Fibroblast of pulmonary artery (primary cell): ENCODE measurements around the gene PHLDA3.

Experiments
- DNase-seq: peaks from one replicate; pipeline ENCODE4 v3.0.0-alpha.2; 2010; ENCODE audit warnings: low read depth
- H3K4me3 ChIP-seq: replicated peaks from 2 replicates; pipeline ENCODE4 v1.5.1; 2011; ENCODE audit warnings: low read depth, mild to moderate bottlenecking, control low read depth, low read length, moderate library complexity
- TF ChIP-seq, protein P1 (sequence below): IDR thresholded peaks from 2 replicates; pipeline ENCODE4 v1.5.1; 2011; ENCODE audit warnings: mild to moderate bottlenecking, control low read depth, low read length, inconsistent platforms; ENCODE audit errors: missing control alignments

Gene PHLDA3

DNA sequence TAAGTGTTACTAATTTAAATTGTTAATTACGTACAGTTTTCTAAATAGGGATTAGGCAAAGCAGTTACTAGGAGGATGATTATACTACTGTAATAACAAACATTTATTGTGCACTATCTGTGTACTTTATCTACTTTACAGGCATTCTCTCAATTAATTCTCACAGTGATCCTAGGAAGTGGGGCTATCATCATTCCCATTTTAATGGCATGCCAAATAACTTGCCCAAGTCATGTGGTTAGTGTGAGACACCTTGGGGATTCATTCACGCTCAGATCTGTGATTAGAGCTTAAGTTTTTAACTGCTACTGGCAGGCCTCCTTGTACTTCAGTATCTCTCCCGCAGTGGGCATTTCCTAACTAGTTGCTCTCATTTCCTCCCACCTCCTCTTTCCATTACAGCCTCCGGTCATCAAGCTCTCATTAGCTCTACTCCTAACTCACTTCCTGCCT, 11.5 kb downstream of the PHLDA3 start:
- H3K4me3 ChIP-seq, result no peak overlapping the region

GRCh38 chr1:201456499-201457309, 12.3 kb downstream of the PHLDA3 start:
- H3K4me3 ChIP-seq, result no peak overlapping the region
- DNase-seq, result peak; percentile 97
- TF ChIP-seq, protein P1, sequence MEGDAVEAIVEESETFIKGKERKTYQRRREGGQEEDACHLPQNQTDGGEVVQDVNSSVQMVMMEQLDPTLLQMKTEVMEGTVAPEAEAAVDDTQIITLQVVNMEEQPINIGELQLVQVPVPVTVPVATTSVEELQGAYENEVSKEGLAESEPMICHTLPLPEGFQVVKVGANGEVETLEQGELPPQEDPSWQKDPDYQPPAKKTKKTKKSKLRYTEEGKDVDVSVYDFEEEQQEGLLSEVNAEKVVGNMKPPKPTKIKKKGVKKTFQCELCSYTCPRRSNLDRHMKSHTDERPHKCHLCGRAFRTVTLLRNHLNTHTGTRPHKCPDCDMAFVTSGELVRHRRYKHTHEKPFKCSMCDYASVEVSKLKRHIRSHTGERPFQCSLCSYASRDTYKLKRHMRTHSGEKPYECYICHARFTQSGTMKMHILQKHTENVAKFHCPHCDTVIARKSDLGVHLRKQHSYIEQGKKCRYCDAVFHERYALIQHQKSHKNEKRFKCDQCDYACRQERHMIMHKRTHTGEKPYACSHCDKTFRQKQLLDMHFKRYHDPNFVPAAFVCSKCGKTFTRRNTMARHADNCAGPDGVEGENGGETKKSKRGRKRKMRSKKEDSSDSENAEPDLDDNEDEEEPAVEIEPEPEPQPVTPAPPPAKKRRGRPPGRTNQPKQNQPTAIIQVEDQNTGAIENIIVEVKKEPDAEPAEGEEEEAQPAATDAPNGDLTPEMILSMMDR, result no peak

More for the DNA sequence above, 11.5 kb downstream of the PHLDA3 start:
- TF ChIP-seq, protein P1, result no peak
- no peak for DNase-seq

DNA sequence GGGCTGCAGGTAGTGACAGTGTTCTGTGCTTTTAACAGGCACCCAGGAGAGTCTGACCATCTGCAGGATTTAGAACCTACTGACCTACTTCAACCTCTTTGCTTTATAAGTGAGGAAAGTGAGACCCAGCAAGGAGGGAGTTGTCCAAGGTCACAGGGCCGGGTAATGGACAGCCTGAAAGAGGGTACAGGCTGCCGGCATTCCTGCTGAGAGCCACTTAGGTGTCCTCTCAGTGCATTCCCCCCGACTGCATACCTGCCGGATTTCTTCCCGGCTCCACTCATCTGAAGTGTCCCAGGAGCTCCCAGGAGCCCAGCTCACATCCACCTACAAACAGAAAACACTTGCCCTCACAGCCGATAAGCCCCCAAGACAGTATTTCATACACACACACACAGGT, 13.9 kb downstream of the PHLDA3 start:
- no peak overlapping the region for H3K4me3 ChIP-seq
- TF ChIP-seq, protein P1, result no peak
- DNase-seq, result no peak

DNA sequence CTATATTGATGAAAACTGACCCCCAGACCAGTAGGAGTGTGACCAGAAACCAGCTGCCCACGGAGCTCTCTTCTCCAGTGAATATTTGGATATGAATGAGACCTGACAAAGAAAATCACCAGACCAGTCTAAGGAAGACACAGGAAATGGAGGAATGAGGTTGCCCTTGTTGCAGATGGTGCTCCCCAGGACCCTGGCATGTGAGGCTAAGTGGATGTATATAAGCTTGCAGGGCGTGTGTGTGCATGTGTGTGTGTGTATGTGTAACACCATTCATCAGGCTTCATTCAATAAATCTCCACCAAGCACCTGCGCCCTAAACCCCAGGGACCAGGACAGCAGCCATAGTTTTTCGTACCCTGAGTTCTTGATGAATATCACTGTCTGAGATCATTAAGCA, 14.4 kb downstream of the PHLDA3 start:
- no peak for DNase-seq
- TF ChIP-seq, protein P1, result no peak
- H3K4me3 ChIP-seq, result no peak overlapping the region

- DNase-seq, result no peak
- H3K4me3 ChIP-seq, result no peak overlapping the region
- TF ChIP-seq, protein P1, result no peak
Observed at GRCh38 chr1:201452866-201453265, 16.1 kb downstream of the PHLDA3 start.

DNA sequence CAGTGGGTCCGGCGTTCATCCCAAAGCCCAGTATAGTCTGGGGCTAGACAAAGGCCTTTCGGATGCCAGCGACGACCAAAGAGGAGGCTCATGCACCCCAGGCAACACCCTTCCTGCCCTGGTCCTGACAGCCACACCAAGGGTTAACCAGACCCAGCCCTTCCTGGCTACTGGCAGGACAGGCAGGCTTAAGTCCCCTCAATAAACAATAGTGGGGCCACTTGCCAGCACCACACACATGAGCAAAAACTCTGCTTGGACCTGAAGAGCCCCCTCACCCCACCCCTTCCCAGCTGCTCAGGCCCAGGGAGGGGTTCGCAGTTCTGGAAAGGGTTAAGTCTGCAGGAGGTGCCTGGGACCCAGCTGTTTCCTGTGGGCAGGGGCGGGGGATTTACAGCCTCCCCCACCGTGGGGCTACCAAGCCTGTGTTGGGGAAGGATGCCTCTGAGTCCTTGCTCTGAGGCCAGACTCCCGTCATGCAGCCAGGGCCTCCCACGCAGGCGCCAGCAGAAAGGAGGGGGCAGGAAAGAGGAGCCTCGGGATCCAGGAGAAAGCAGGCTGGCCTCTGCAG, 18.2 kb downstream of the PHLDA3 start:
- peak; percentile 97 for DNase-seq
- TF ChIP-seq, protein P1, result no peak
- no peak overlapping the region for H3K4me3 ChIP-seq
